ENCODE data around the gene POLG2. TPM values are rescaled to one million over a fixed set of nuclear protein-coding genes. Genes with fewer than 3 reads are reported as not detected.

POLG2 gene
- total and polyA plus RNA-seq, 10 of the 15 experiments (the other 5 are each of a cell fraction or from before 2014, with no cell fraction given) = 10.2 to 27.7 (median 22.2) TPM

DNA sequence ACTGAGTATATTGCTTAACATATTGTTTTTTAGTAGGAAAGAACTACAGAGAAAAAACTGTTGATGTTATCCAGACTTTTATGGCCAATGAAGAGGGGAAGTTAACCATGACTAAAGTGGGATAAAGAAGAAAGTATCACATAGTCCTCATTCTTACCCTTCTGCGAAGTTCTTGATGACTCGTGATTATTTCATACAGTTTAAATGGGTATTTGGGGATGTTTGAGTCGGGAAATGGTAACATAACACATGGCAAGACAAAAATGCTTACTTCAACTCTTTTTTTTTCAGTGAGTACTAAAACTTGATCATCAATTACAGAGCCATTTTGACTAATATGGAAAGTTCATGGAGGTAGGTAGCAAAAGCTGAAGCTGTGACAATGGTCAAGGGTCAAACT lies 4.9 kb downstream of the POLG2 start (continued):
- no peak for TF ChIP-seq BCL3 (IDR thresholded peaks at IDR 0.05; ENCODE audit: borderline replicate concordance, insufficient read depth, low read depth, low read length, poor library complexity, severe bottlenecking)

DNA sequence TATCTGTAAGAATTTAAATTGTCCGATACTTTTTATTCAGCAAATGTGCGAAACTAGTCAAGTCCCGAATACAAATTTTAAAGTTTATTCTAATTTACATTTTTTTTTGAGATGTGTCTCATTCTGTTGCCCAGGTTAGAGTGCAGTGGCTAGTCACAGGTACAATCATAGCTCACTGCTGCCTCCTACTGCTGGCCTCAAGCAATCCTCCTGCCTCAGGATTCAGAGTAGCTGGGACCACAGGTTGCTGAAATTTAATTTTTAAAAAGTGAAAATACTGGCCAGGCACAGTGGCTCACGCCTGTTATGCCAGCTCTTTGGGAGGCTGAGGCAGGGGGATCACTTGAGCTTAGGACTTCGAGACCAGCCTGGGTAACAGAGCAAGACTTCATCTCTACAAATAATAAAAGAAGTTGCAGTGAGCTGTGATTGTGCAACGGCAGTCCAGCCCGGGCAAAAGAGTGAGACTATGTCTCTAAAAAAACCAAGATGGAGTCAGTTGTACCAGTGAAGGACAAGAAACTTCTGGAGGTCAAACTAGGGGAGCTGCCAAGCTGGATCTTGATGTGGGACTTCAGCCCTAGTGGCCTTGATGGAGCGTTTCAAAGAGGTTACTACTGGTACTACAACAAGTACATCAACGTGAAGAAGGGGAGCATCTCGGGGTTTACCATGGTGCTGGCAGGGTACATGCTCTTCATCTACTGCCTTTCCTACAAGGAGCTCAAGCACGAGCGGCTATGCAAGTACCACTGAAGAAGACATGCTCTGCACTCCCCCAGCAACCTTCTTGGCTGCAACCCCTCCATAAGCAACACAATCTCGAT lies 5.6 kb downstream of the POLG2 start:
- Histone ChIP-seq H4K20me1 (ENCODE audit: control insufficient read depth, insufficient read depth) (no peaks in the 10 kb centered on the region), H3K4me3 (no peak overlapping the region), H3K36me3 (ENCODE audit: control insufficient read depth in 2 of 2, insufficient read depth in 2 of 2, low read length in 1 of 2) (peaks cover 0 to 15% of the 10 kb centered on the region in 2 experiments; a peak in 3 of 4 replicates), H3K9ac (ENCODE audit: control insufficient read depth, insufficient read depth, low read length) (no peak overlapping the region), H3K9me3 (replicated peaks; ENCODE audit: control insufficient read depth, insufficient read depth, low read length) (no peaks in the 10 kb centered on the region), H3K4me1 (ENCODE audit: control insufficient read depth, insufficient read depth, low read length) (no peaks in the 10 kb centered on the region; the same call in 1 of the 2 replicates), H2AFZ (ENCODE audit: control insufficient read depth, low read depth, low read length) (no peak overlapping the region), H3K27ac (ENCODE audit: control insufficient read depth, insufficient read depth) (no peak overlapping the region), H3K27me3 (replicated peaks in 1 of 2; ENCODE audit: control insufficient read depth in 2 of 2, insufficient read depth in 2 of 2, low read length in 1 of 2) (no peaks in the 10 kb centered on the region), H3K79me2 (ENCODE audit: control insufficient read depth, insufficient read depth, low read length) (peaks cover 25% of the 10 kb centered on the region), H3K4me2 (ENCODE audit: control insufficient read depth, insufficient read depth) (no peak overlapping the region)
- BruUV-seq (replicated peaks) = no TSS peak
- ChIA-PET SMC1A (ENCODE audit: uncharacterized antibody, unreplicated experiment) (interaction anchor here (0.8 to 4.6 kb wide), 17 partner anchors 9 to 221 kb away, joined by 3 to 121 read pairs (median 4); partner anchors contain the start of gene CEP95), CTCF (interaction anchor here (0.6 to 17.7 kb wide), 32 partner anchors 10 to 246 kb away, joined by 3 to 350 read pairs (median 3); partner anchors contain the start of genes CEP95 and DDX5), RAD21 (ENCODE audit: unreplicated experiment) (interaction anchor here (0.6 to 9.9 kb wide), 6 partner anchors 16 to 201 kb away, joined by 3 to 174 read pairs (median 4); no protein-coding TSS in a partner anchor), POLR2A (interaction anchor here (0.7 to 1.6 kb wide), 5 partner anchors 9 to 72 kb away, joined by 3 to 7 read pairs (median 3); partner anchors contain the start of genes CEP95 and DDX5)
- intact Hi-C loops (cut with micrococcal nuclease; ENCODE audit: unreplicated experiment) (loop anchor here (1.0 to 5.0 kb wide), 3 partner anchors 71 to 184 kb away; no protein-coding TSS in a partner anchor), in situ Hi-C loops (cut with MboI) (loop anchor here (5.0 kb wide), 2 partner anchors 69 to 169 kb away; no protein-coding TSS in a partner anchor)
- FAIRE-seq (no peak), DNase-seq (ENCODE audit: low read depth, low spot score) (no peak), ATAC-seq (peak; percentile 85)
- 81% methylated on average over 13 of the region's 13 CpGs for WGBS (ENCODE audit: insufficient coverage, insufficient replicate concordance, low lambda C conversion rate, missing lambda C conversion rate)
- TF ChIP-seq SMC3 (IDR thresholded peaks at IDR 0.05; ENCODE audit: borderline replicate concordance, low read length) = peak; percentile 67; the same call in 1 of the 2 replicates
- no peak for TF ChIP-seq ZBED1 (IDR thresholded peaks at IDR 0.05; ENCODE audit: borderline replicate concordance)
- TF ChIP-seq RAD21 (IDR thresholded peaks at IDR 0.05; ENCODE audit: insufficient read depth, low read depth, low read length) = peak; percentile 66
- no peak for TF ChIP-seq NR2C2 (IDR thresholded peaks at IDR 0.05; ENCODE audit: borderline replicate concordance, control insufficient read depth, insufficient read length, low read depth)
- peak; percentile 44 to 69 (median 68) for TF ChIP-seq CTCF (IDR thresholded peaks at IDR 0.05 in 2 of 3, conservative IDR thresholded peaks at IDR 0.05 in 1 of 3; ENCODE audit: control insufficient read depth in 2 of 3, extremely low read depth in 1 of 3, insufficient read depth in 1 of 3, low read depth in 3 of 3, low read length in 3 of 3)

Measured in GM12878 (cell line).